ENCODE measurements around the gene GRPR.
"Not testable (repeated sequence)": the region's sequence is repeated elsewhere in the genome, so short reads cannot be mapped to it uniquely, and the experiment has no call there.

Gene GRPR

DNA sequence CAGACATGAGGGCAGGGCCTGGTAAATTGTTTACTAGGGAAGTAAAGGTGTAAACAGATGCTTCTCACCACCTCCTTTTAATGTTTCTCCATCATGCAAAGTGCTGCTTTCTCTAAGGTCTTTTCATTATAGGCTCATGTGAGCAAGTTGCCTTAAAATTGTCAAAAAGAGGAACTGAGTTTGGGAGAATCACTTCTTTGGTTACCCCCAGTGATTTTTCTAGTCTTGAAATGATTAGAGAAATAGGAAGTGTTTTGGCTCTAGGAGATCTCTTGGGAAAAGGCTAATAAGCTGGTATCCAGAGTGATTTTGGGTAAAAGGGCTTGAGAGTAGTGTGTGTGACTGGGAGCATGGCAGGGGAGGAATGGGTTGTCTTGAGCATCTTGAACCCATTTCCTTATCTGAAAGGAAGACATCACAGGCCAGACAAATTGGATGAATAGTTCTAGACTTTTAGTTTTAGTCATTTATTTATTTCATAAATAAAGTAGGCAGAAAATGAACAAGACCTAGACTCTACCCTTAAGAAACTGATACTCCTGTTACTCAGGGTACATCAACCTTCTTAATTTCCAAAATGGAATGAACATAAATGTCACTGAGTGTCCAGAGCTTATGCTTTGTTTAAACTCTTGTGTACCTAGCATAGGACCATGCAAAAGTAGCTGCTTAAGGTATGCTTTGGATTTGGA, 14.2 kb downstream of the GRPR start:
- no peak for DNase-seq (ENCODE audit: low read depth)

DNA sequence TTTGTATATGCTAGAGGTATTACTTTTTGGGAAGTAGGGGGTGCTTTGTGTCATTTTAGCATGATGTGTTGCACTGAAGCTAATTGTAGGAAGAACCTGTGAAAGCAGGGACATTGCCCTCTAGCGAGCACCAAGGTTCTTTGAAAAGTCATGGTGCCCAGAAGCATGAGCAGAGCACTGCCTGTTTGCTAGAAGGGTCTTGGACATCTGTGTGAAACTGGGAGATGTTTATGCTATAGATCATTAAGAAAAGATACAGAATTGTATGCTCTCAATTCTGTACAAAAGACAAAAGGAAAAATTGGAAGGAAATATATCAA, 14.7 kb downstream of the GRPR start:
- no peak for DNase-seq (ENCODE audit: low read depth)

DNA sequence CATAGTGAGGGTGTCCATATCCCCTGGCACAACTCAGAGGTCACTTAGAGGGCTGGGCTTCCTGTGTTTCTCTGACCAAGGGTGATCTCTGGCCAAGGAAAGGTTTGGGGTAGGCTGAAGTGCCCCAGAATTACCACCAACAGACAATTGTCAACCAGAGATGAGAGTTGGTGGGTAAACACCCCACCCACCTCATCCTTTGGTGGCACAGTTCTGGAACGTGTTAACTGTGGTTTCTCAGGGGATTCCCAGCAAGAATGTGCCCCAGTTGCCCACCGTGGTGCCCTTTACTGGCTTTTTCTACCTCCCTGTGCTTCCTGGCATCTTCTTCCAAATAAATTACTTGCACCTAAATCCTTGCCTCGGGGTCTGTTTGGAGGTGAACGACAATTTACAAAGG, 17.1 kb downstream of the GRPR start:
- DNase-seq (ENCODE audit: low read depth), result no peak

DNA sequence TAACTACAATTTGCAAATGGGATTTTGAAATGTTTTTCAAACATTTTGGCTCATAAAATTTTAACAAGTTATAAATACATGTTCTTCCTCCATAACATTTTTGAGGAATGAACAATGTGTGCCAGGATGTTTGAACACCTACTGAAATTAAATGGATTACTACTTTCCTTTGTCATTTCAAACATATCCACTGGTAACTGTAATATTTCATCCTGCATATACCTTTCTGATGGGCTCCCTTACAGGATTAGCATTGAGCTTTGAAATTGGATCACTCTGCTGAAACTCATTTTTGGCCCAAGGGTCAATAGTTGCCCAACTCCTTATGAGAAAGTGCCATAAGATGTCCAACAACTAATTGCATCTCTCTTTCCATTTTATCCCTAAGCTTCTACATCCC, 17.6 kb downstream of the GRPR start:
- DNase-seq (ENCODE audit: low read depth), result no peak

DNA sequence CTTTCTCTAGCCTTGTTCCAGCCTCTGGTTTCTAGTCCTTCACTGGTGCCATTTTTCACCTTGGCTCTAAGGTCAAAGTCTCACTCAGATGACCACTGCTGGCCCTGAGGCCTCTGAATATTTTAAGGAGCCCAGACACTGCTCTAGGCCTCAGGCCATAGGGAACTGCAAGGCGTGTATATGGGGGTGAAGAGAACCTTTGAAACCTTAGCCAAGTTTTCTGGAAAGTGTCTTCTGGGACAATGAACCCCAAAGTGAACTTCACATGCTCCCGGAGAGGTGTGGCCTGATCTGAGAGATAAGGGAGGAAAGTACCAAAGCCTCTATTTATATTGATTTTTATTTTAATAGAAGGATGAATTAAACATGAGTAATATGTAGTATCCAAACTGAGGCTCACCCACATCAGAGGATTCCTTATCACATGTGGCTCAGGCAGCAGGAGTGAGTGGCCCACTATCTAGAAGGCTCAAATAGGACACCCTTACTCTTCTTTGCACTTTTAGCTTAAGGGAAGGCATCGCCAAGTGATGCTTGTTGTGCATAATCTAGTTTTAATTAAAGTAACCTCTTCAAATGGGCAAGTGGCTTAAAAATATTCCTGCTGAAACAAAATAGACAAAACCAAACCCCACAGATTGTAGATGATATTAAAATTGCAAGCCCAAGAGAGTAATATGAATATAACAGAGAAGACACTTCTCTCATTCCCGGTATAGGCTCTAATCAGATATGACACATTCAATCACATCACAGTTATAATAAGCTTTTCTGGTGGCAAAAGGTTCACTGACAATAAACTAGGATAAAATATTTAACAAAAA, 18.3 kb downstream of the GRPR start:
- DNase-seq (ENCODE audit: low read depth), result no peak

DNA sequence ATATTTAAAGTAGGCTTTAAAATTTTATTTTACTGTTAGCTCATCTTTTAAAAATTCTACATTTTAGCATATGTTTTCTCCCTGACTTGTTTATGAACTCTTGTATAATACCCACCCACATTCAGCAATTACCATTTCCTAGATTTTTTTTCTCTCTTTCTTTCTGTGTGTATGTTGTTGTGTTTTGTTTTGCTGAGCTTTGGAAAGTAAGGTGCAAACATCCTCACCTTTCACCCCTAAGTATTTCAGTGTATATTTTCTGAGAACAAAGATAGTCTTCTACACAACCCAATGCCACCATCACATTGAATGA, 18.8 kb downstream of the GRPR start:
- no peak for DNase-seq (ENCODE audit: low read depth)

DNA sequence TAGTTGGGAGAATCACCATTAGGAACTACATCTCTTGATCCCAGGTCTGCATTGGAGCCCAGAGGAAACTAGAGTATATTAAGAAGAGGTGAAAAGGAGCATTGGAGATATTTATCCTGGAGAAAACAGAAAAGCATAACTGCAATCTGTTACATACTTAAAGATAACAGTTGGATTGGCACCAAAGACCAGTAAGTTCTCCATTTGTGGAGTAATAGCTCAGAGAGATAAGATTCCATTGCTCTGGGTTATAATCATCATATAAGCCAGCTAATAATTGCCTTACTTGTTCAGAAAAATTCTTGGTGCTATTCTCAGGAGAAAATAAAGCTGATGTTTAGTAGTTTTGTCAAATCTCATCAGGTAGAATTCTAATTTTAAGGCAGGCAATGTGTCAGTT, 20.6 kb downstream of the GRPR start:
- DNase-seq (ENCODE audit: low read depth), result no peak

DNA sequence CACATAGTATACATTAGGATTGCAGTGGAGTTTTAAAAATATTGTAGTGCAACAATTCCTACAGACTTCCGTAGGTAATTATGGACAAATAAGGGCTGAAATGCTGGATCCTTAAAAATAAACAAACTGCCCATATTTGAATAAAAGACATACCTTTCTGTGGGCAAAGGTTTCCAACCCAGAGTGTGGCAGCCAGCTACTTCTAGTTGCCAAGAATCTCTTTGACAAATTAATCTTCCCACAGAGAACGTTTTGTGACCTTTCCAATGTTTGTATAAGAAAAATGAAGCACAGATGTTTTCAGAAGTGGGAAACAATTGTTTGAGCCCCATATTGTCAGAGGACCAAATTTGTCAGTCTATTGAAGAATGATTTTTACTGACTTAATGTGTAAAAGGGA, 21.1 kb downstream of the GRPR start:
- no peak for DNase-seq (ENCODE audit: low read depth)

DNA sequence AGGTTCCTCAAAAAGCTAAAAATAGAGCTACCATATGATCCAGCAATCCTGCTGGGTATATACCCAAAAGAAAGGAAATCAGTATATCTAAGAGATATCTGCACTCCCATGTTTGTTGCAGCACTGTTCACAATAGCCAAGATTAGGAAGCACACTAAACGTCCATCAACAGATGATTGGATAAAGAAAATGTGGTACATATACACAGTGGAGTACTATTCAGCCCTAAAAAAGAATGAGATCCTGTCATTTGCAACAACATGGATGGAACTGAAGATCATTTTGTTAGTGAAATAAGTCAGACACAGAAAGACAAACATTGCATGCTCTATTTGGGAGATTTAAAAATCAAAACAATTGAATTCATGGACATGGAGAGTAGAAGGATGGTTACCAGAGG, 21.7 kb downstream of the GRPR start:
- DNase-seq (ENCODE audit: low read depth), result not testable (repeated sequence)

DNA sequence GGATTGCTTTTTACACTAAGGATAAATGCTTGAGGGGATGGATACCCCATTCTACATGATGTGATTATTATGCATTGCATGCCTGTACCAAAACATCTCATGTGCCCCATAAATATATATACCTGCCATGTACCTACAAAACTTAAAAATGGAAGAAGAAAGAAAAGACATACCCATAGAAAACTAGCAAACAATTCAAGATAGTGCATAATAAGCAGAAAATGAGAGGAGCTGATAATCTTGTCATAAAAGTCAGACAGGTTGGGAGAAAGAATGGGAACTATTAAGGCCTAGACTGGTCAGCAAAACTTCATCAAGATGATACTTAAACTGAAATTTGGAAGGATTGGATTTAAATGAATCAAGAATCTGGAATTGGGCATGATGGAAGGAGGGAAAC, 22.3 kb downstream of the GRPR start:
- DNase-seq (ENCODE audit: low read depth), result no peak

DNA sequence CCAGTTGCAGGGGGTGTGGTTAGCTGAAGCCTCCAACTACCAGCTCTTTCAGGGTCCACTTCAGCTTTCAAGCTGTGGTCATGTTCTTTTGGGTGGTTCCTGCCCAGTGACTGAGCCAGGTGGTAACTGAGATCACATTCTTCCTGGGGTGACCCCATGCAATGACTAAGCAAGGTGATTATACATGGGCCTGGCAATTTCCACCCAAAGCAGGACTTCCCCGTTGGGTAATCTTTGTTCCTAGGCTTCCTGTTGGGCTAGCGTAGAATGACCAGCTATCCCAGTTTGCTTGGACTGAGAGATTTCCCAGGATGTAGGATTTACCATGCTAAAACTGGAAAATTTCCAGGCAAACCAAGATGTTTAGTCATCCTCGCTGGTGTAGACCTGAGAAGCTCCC, 25.5 kb downstream of the GRPR start:
- DNase-seq (ENCODE audit: low read depth), result no peak

DNA sequence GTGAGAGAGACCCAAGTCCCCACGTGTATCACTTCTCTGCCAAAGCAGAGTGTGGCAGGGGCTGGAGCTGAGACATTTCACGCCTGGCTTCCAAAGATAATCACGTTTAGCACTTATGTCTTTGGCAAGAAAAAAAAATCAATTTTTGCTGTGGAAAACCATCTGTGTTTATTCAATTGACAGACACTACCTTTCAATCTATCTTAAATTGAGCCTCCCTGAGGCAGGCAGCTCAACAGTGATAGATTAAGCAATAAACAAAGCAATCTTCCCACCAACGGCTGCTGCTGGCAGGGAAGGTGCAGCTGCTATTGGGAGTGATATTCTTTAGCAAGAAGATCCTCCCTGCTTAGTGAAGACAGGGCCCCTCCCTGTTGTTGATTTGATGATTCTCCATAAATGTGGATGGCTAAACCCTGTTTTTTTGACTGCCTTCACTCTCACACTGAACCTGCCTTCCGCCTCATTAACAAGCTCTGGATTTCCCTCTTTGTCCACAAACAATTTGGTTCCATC, 32.3 kb downstream of the GRPR start:
- DNase-seq (ENCODE audit: low read depth), result no peak

DNA sequence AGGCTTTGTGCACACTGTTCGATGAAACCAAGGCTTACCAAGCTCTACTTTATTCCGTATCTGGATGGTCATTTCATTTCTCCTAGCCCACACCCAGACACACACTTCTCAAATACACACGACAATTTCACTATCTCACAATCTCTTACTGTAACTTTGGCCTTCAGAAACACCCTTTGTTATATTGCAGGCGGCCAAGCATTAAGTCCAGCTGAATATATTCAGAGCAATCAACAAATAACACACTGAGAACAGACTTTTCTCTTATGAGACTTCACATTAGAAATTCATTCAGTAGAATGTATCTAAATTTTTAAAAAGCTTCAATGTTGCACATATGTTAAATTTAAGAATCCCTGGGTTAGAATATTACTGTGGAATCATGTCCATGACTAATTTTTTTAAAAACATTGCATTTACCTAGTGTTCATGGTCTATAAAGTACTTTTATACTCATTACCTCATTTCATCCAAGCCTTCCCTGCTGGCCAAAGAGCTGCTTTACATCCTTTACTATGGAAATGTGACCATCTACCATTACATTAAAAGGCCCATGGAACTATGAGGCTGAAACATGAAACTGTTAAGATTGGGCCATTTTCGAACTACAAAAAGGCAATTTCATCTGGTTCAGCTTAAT, 33.4 kb downstream of the GRPR start:
- no peak for DNase-seq (ENCODE audit: low read depth)

DNA sequence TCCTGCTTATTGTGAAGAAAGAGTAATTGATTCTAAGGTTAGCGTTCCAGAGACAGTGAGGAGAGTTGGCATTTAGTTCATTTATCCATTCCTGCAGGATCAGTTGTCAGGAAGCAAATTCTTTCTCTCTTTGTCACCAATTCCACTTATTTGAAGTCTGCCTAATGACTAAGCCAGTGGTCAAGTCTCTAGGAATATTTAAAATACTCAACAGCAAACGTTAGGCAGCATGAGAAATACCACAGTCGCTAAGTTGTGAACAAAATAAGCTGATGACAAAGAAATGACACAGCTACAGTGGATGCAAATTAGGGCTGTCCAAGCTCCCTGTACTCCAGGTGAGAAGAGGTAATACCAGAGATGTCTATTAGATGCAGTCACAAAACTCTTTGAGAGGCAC, 37.4 kb downstream of the GRPR start:
- peak; percentile 75 for DNase-seq (ENCODE audit: low read depth)

DNA sequence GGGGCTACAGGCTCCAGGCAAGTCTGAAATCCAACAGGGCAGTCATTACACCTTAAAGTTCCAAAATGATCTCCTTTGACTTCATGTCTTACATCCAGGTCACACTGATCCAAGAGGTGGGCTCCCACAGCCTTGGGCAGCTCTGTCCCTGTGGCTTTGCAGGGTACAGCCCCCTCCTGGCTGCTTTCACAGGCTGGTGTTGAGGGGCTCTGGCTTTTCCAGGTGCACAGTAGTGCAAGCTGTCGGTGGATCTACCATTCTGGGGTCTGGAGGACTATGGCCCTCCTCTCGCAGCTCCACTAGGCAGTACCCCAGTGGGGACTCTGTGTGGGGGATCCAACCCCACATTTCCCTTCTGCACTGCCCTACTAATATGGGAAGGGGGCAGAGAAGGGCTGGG, 37.8 kb downstream of the GRPR start:
- not testable (repeated sequence) for DNase-seq (ENCODE audit: low read depth)

DNA sequence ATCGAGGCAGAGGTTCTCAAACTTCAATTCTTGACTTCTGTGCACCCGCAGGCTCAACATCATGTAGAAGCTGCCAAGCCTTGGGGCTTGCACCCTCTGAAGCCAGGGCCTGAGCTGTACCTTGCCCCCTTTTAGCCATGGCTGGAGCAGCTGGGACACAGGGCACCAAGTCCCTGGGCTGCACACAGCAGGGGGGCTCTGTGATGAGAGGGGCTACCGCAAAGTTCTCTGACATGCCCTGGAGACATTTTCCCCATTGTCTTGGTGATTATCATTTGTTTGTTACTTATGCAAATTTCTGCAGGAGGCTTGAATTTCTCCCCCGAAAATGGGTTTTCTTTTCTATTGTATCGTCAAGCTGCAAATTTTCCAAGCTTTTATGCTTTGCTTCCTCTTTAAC, 39.0 kb downstream of the GRPR start:
- DNase-seq (ENCODE audit: low read depth), result no peak

DNA sequence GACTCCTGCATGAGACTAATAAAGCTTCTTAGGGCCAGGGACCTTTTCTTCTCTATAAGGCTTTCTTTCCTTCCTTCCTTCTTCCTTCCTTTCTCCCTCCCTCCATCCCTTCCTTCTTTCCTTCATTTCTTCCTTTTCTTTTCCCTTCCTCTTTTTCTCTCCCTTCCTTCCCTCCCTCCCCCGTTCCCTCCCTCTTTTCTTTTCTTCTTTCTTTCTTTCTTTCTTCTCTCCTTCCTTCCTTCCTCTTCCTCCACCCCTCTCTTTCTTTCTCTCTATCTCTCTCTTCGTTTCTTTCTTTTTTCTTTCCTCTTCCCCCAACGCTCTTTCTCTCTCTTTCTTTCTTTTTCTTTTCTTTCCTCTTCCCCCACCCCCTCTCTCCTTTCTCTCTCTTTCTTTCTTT, 41.4 kb downstream of the GRPR start:
- no peak for DNase-seq (ENCODE audit: low read depth)

DNA sequence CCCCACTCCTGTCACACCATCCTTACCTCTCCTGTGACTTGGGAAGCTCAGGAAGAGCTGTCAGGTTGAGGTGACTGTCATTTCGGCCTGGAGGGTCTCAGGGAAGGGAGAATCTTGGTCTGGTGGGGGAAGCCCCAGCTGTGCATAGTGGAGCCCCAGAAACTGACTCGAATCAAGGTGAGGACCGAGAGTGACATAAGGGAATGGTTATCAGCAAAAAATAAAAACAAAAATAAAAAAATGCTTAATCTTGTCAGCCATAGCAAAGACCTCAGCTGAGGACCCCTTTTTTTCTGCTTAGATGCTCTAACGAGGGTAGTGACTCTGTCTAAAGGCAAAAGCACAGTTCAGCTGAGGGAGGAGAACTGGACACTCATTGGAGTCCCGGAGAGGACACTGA, 43.8 kb downstream of the GRPR start, which contains the start of gene MAGEB17:
Gene MAGEB17 (plus strand): TSS at position 301 of the 400 bp plus-strand sequence. CDS start 2,902 bp downstream, outside the sequence.
- no peak for DNase-seq (ENCODE audit: low read depth)

DNA sequence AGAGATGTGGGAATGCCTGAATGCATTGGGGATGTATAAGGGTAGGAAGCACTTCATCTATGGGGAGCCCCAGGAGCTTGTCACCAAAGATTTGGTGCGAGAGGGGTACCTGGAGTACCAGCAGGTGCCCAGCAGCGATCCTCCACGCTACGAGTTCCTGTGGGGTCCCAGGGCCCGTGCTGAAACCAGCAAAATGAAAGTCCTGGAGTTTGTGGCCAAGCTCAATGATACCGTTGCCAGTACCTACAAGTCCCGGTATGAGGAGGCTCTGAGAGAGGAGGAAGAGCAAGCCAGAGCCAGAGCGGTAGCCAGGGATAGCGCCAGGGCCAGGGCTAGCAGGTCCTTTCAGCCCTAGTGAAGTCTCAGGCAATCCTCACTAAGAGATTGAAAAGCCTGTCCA, 47.7 kb downstream of the GRPR start:
- DNase-seq (ENCODE audit: low read depth), result no peak

DNA sequence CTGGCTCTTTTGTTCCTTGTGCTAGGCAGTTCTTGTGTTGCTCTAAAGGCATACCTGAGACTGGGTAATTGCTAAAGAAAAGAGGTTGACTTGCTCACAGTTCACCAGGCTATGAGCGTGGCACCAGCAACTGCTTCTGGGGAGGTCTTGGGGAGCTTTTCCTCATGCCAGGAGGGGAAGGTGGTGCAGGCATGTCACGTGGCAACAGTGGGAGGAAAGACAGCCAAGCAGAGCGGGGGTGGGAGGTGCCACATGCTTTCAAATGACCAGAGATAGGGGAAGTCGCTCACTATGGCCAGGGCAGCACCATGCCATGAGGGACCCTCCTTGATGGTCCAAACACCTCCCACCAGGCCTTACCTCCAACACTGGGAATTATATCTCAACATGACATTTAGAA, 48.6 kb downstream of the GRPR start:
- DNase-seq (ENCODE audit: low read depth), result no peak

DNA sequence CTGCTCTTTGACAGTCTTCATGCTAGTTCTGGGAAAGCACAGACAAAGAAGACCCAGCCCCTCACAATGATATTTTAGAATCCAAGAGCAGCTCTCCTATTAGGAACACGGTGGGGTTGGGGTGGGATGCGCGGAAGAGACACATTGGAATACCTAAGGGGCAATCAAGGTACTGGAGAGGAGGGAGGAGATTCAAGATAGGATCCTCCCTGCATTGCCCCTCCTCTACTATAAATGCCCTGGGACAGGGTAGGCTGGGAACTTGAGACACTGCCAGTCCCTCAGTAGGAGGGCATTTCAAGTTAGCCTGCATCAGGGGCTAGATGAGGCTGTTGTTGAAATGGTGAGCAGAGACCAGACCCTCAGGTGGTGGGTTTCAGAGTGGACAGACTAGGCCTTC, 49.0 kb downstream of the GRPR start:
- DNase-seq (ENCODE audit: low read depth), result no peak

DNA sequence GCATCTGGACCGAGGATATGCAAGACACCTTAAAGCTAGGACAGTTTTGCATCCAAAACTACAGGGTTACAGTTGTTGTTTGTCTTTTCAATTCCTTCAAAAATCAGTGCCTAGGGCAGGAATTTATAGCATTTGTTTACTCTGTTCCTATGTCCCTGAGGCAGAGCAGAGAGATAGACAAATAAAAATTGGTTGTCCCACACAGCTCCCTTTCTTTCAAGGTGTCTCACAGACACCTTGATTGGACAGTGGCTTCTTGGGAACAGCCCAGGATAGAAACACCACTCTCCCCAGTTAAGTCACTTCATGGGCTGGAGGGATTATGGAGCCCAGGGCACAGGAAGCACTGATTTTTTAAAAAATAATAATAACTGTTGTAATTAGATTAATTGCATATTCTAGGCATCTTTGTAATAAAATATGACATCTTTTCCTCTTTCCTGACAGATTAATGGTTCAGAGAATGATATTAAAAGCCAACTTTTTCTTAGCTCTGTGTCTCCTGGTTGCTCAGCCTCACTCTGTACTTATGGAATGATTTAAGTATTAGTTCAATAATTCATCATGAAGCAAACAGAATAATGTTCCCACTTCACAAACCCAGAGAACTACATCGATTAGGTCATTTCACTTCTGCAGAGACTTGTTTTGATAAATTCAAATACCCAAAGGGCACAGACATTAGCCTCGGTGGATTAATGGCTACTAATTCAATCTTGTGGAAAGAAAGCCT, 52.1 kb downstream of the GRPR start:
- no peak for DNase-seq (ENCODE audit: low read depth)

DNA sequence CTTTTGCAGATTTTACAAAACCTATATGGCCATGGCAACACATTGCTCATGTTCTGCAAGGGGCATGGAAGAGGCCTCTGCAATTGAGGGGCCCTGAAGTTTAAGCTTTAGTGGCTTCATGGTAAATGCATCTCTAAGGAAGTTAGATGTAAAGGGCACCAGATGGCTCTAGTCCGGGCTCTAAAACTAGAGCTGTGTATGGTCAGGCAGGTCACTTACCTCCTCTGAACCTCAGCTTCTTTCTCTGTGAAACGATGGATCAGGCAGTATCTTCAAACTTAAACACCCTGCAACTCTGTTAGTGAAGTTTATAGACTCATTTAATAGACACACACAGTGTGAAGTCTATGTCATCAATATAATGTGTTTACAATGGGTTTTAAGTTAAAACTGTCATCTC, 53.9 kb downstream of the GRPR start:
- no peak for DNase-seq (ENCODE audit: low read depth)

All from iris pigment epithelial cell (primary cell).